ENCODE results near the gene FBLN2.

FBLN2 gene

GRCh38 chr3:13651775-13652428 is 103.0 kb downstream of the FBLN2 start:
- no peak for DNase-seq

GRCh38 chr3:13652728-13653127 is 103.8 kb downstream of the FBLN2 start:
- DNase-seq: no peak

GRCh38 chr3:13653631-13654279 is 104.8 kb downstream of the FBLN2 start:
- DNase-seq: no peak

- DNase-seq: no peak
Observed at GRCh38 chr3:13654330-13655060, 105.6 kb downstream of the FBLN2 start.

- no peak for DNase-seq
Observed at GRCh38 chr3:13655061-13655913, 106.4 kb downstream of the FBLN2 start.

- DNase-seq: no peak
Observed at GRCh38 chr3:13656584-13657301, 107.8 kb downstream of the FBLN2 start.

- peak; percentile 11 for DNase-seq
Observed at GRCh38 chr3:13657660-13658435, 108.9 kb downstream of the FBLN2 start.

- no peak for DNase-seq
Observed at GRCh38 chr3:13658681-13659080, 109.8 kb downstream of the FBLN2 start.

- no peak for DNase-seq
Observed at GRCh38 chr3:13659221-13659969, 110.5 kb downstream of the FBLN2 start.

GRCh38 chr3:13660042-13660874 is 111.3 kb downstream of the FBLN2 start:
- no peak for DNase-seq

- no peak for DNase-seq
Observed at GRCh38 chr3:13661121-13661520, 112.2 kb downstream of the FBLN2 start.

GRCh38 chr3:13662238-13662847 is 113.4 kb downstream of the FBLN2 start:
- DNase-seq: no peak

- no peak for DNase-seq
Observed at GRCh38 chr3:13663781-13664535, 115.0 kb downstream of the FBLN2 start.

- no peak for DNase-seq
Observed at GRCh38 chr3:13665582-13666226, 116.8 kb downstream of the FBLN2 start.

- DNase-seq: no peak
Observed at GRCh38 chr3:13666227-13666619, 117.3 kb downstream of the FBLN2 start.

- no peak for DNase-seq
Observed at GRCh38 chr3:13666781-13667709, 118.1 kb downstream of the FBLN2 start.

- DNase-seq: no peak
Observed at GRCh38 chr3:13668136-13668535, 119.2 kb downstream of the FBLN2 start.

All from NCI-H1048 (cell line).